Central memory CD8-positive, alpha-beta T cell (primary cell): ENCODE data around the gene ASPDH.

ENCODE experiments used
- ATAC-seq: fragments of 150-1000 bp; cut with Tn5 transposase; replicated peaks from 2 replicates; pipeline ENCODE4 v1.10.0; 2022; ENCODE audit warnings: mild to moderate bottlenecking, moderate FRiP score, moderate number of reproducible peaks; ENCODE audit not compliant: poor library complexity, severe bottlenecking; ENCODE audit errors: extremely low read depth
- DNase-seq, 2 donors: peaks; one replicate each; pipeline ENCODE4 v3.0.0; 2021; ENCODE audit warnings: low spot score in 2 of 2
- H3K27ac Mint-ChIP-seq: one replicate; pipeline ENCODE4 v1.8.0; 2022; ENCODE audit warnings: low read depth, mild to moderate bottlenecking, moderate library complexity, mixed read lengths
- H3K27me3 Mint-ChIP-seq: one replicate; pipeline ENCODE4 v1.8.0; 2022; ENCODE audit warnings: mixed read lengths
- H3K36me3 Mint-ChIP-seq: one replicate; pipeline ENCODE4 v1.8.0; 2022; ENCODE audit warnings: mild to moderate bottlenecking, moderate library complexity, mixed read lengths; ENCODE audit not compliant: insufficient read depth
- H3K4me1 Mint-ChIP-seq: one replicate; pipeline ENCODE4 v1.8.0; 2022; ENCODE audit warnings: mixed read lengths
- H3K4me3 Mint-ChIP-seq: one replicate; pipeline ENCODE4 v1.8.0; 2022; ENCODE audit warnings: mild to moderate bottlenecking, moderate library complexity, mixed read lengths
- H3K9me3 Mint-ChIP-seq: one replicate; pipeline ENCODE4 v1.8.0; 2022; ENCODE audit warnings: mixed read lengths

The ASPDH gene

GRCh38 chr19:50507376-50507775, 6.3 kb downstream of the ASPDH start:
- no peaks in the 10 kb centered on the region for H3K27me3 Mint-ChIP-seq
- H3K4me1 Mint-ChIP-seq = peaks cover 40% of the 10 kb centered on the region
- no peaks in the 10 kb centered on the region for H3K9me3 Mint-ChIP-seq
- H3K36me3 Mint-ChIP-seq = peaks cover 7% of the 10 kb centered on the region
- no peak overlapping the region for H3K4me3 Mint-ChIP-seq
- ATAC-seq (no peak), DNase-seq (no peak)
- peak overlapping the region; percentile 53 for H3K27ac Mint-ChIP-seq

- no peak for DNase-seq
- Mint-ChIP-seq H3K27ac (peak overlapping the region; percentile 53), H3K4me3 (no peak overlapping the region), H3K9me3 (no peaks in the 10 kb centered on the region), H3K4me1 (peaks cover 37% of the 10 kb centered on the region), H3K27me3 (no peaks in the 10 kb centered on the region), H3K36me3 (peaks cover 6% of the 10 kb centered on the region)
- ATAC-seq = no peak
These were observed 7.0 kb downstream of the ASPDH start for GRCh38 chr19:50506700-50507099.

- Mint-ChIP-seq H3K36me3 (peaks cover 1% of the 10 kb centered on the region), H3K27ac (no peak overlapping the region), H3K9me3 (no peaks in the 10 kb centered on the region), H3K4me1 (peaks cover 30% of the 10 kb centered on the region), H3K4me3 (no peak overlapping the region), H3K27me3 (no peaks in the 10 kb centered on the region)
- DNase-seq (no peak), ATAC-seq (no peak)
These were observed 7.7 kb downstream of the ASPDH start for GRCh38 chr19:50505856-50506611.

- ATAC-seq (no peak), DNase-seq (no peak)
- Mint-ChIP-seq H3K4me3 (no peak overlapping the region), H3K36me3 (peaks cover 1% of the 10 kb centered on the region), H3K27ac (peak overlapping the region; percentile 65), H3K9me3 (no peaks in the 10 kb centered on the region), H3K27me3 (no peaks in the 10 kb centered on the region), H3K4me1 (no peaks in the 10 kb centered on the region)
These were observed 11.9 kb downstream of the ASPDH start for GRCh38 chr19:50501568-50502475.

GRCh38 chr19:50501186-50501567, 12.5 kb downstream of the ASPDH start:
- Mint-ChIP-seq H3K4me1 (no peaks in the 10 kb centered on the region), H3K4me3 (no peak overlapping the region), H3K27ac (no peak overlapping the region), H3K36me3 (peaks cover 1% of the 10 kb centered on the region), H3K27me3 (no peaks in the 10 kb centered on the region), H3K9me3 (no peaks in the 10 kb centered on the region)
- no peak for DNase-seq
- ATAC-seq = no peak

- no peak for ATAC-seq
- no peak overlapping the region for H3K27ac Mint-ChIP-seq
- no peaks in the 10 kb centered on the region for H3K4me1 Mint-ChIP-seq
- peaks cover 3% of the 10 kb centered on the region for H3K36me3 Mint-ChIP-seq
- no peak overlapping the region for H3K4me3 Mint-ChIP-seq
- H3K27me3 Mint-ChIP-seq = no peaks in the 10 kb centered on the region
- no peak for DNase-seq
- no peaks in the 10 kb centered on the region for H3K9me3 Mint-ChIP-seq
These were observed 13.0 kb downstream of the ASPDH start for GRCh38 chr19:50500753-50501151.

- no peak for DNase-seq
- peaks cover 3% of the 10 kb centered on the region for H3K36me3 Mint-ChIP-seq
- H3K4me1 Mint-ChIP-seq = no peaks in the 10 kb centered on the region
- H3K27ac Mint-ChIP-seq = no peak overlapping the region
- no peak for ATAC-seq
- H3K4me3 Mint-ChIP-seq = no peak overlapping the region
- H3K9me3 Mint-ChIP-seq = no peaks in the 10 kb centered on the region
- no peaks in the 10 kb centered on the region for H3K27me3 Mint-ChIP-seq
These were observed 13.5 kb downstream of the ASPDH start for GRCh38 chr19:50500060-50500752.

- Mint-ChIP-seq H3K4me3 (no peak overlapping the region), H3K36me3 (peaks cover 3% of the 10 kb centered on the region), H3K27ac (no peak overlapping the region), H3K27me3 (no peaks in the 10 kb centered on the region), H3K4me1 (no peaks in the 10 kb centered on the region), H3K9me3 (no peaks in the 10 kb centered on the region)
- DNase-seq (no peak), ATAC-seq (no peak)
These were observed 15.3 kb downstream of the ASPDH start for GRCh38 chr19:50498219-50499056.

- Mint-ChIP-seq H3K9me3 (no peaks in the 10 kb centered on the region), H3K4me1 (peaks cover 5% of the 10 kb centered on the region), H3K36me3 (peaks cover 3% of the 10 kb centered on the region), H3K27ac (no peak overlapping the region), H3K4me3 (no peak overlapping the region), H3K27me3 (no peaks in the 10 kb centered on the region)
- DNase-seq = no peak
- ATAC-seq = no peak
These were observed 16.7 kb downstream of the ASPDH start for GRCh38 chr19:50497022-50497405.

GRCh38 chr19:50496189-50497021, 17.3 kb downstream of the ASPDH start:
- H3K27me3 Mint-ChIP-seq = no peaks in the 10 kb centered on the region
- peaks cover 11% of the 10 kb centered on the region for H3K4me1 Mint-ChIP-seq
- DNase-seq (no peak), ATAC-seq (no peak)
- no peak overlapping the region for H3K27ac Mint-ChIP-seq
- no peak overlapping the region for H3K4me3 Mint-ChIP-seq
- no peaks in the 10 kb centered on the region for H3K9me3 Mint-ChIP-seq
- H3K36me3 Mint-ChIP-seq = peaks cover 6% of the 10 kb centered on the region

GRCh38 chr19:50495020-50495531, 18.6 kb downstream of the ASPDH start:
- H3K4me1 Mint-ChIP-seq = peaks cover 23% of the 10 kb centered on the region
- H3K9me3 Mint-ChIP-seq = no peaks in the 10 kb centered on the region
- H3K27ac Mint-ChIP-seq = no peak overlapping the region
- no peak overlapping the region for H3K4me3 Mint-ChIP-seq
- H3K27me3 Mint-ChIP-seq = no peaks in the 10 kb centered on the region
- DNase-seq (no peak), ATAC-seq (no peak)
- H3K36me3 Mint-ChIP-seq = peaks cover 7% of the 10 kb centered on the region
